ENCODE measurements around the gene MAPKBP1. TPM values are rescaled to one million over a fixed set of nuclear protein-coding genes. Genes with fewer than 3 reads are reported as not detected.

Gene MAPKBP1
- total RNA-seq, 2 experiments from 2014 or later, result 14.5 to 17.4 TPM

- TF ChIP-seq CTCF (conservative IDR thresholded peaks at IDR 0.05; ENCODE audit: low read length) (no peak), EZH2phosphoT487 (IDR thresholded peaks at IDR 0.05; ENCODE audit: borderline replicate concordance, low read depth, low read length) (no peak)
- intact Hi-C loops (cut with micrococcal nuclease; ENCODE audit: unreplicated experiment), result loop anchor here (2.0 kb wide), 1 partner anchor 21 kb away; the partner anchor contains the start of gene MAPKBP1
- Histone ChIP-seq H4K20me1 (ENCODE audit: insufficient read depth, low read length) (no peaks in the 10 kb centered on the region), H3K9me3 (ENCODE audit: low read length) (peaks cover 7% of the 10 kb centered on the region; the same call in 1 of the 2 replicates), H3K4me2 (ENCODE audit: low read length) (peak overlapping the region; percentile 38), H3K79me2 (ENCODE audit: insufficient read depth, low read depth, low read length) (no peaks in the 10 kb centered on the region), H2AFZ (ENCODE audit: low read length) (0 out of 2 replicates have a peak overlapping the region, but pooled peaks have one; percentile 43), H3K27ac (ENCODE audit: low read depth, low read length, poor library complexity, severe bottlenecking) (peak overlapping the region; percentile 56), H3K36me3 (ENCODE audit: insufficient read depth, low read length) (peaks cover 13% of the 10 kb centered on the region), H3K9me2 (ENCODE audit: insufficient read depth, low read length) (no peaks in the 10 kb centered on the region), H3K4me1 (ENCODE audit: insufficient read depth, low read length, poor library complexity, severe bottlenecking) (peaks cover 49% of the 10 kb centered on the region), H3K4me3 (ENCODE audit: low read depth, low read length, poor library complexity, severe bottlenecking) (peak overlapping the region; percentile 4)
- ChIA-PET POLR2A (interaction anchor here (0.6 to 1.4 kb wide), 4 partner anchors 16 to 82 kb away, joined by 3 to 4 read pairs (median 3); partner anchors contain the start of gene MAPKBP1), CTCF (ENCODE audit: unreplicated experiment) (interaction anchor here (0.6 to 2.5 kb wide), 2 partner anchors 22 to 464 kb away, joined by 5 to 10 read pairs; partner anchors contain the start of genes MAPKBP1 and OIP5)
- no peak for DNase-seq (ENCODE audit: low spot score)
- no TSS peak for BruUV-seq (replicated peaks)
Observed at GRCh38 chr15:41795996-41796856, 21.9 kb downstream of the MAPKBP1 start.

GRCh38 chr15:41797201-41797944, 23.1 kb downstream of the MAPKBP1 start:
- ChIA-PET CTCF (ENCODE audit: unreplicated experiment) (interaction anchor here (2.5 kb wide), 1 partner anchor 24 kb away, joined by 10 read pairs; the partner anchor contains the start of gene MAPKBP1), POLR2A (interaction anchor here (0.8 to 1.4 kb wide), 2 partner anchors 20 to 156 kb away, joined by 3 to 4 read pairs; no protein-coding TSS in a partner anchor)
- peaks cover 38% of the 10 kb centered on the region for H3K4me1 ChIP-seq (ENCODE audit: insufficient read depth, low read length, poor library complexity, severe bottlenecking)
- no TSS peak for BruUV-seq (replicated peaks)
- no peak overlapping the region for H3K4me3 ChIP-seq (ENCODE audit: low read depth, low read length, poor library complexity, severe bottlenecking)
- no peaks in the 10 kb centered on the region for H3K9me2 ChIP-seq (ENCODE audit: insufficient read depth, low read length)
- DNase-seq (ENCODE audit: low spot score), result no peak
- no peak for TF ChIP-seq EZH2phosphoT487 (IDR thresholded peaks at IDR 0.05; ENCODE audit: borderline replicate concordance, low read depth, low read length)
- no peak for TF ChIP-seq CTCF (conservative IDR thresholded peaks at IDR 0.05; ENCODE audit: low read length)
- H3K9me3 ChIP-seq (ENCODE audit: low read length), result peaks cover 16% of the 10 kb centered on the region
- intact Hi-C loops (cut with micrococcal nuclease; ENCODE audit: unreplicated experiment), result no loop called here
- no peak overlapping the region for H3K4me2 ChIP-seq (ENCODE audit: low read length)
- H2AFZ ChIP-seq (ENCODE audit: low read length), result no peak overlapping the region
- no peaks in the 10 kb centered on the region for H3K79me2 ChIP-seq (ENCODE audit: insufficient read depth, low read depth, low read length)
- peaks cover 19% of the 10 kb centered on the region for H3K36me3 ChIP-seq (ENCODE audit: insufficient read depth, low read length)
- H3K27ac ChIP-seq (ENCODE audit: low read depth, low read length, poor library complexity, severe bottlenecking), result no peak overlapping the region
- no peaks in the 10 kb centered on the region for H4K20me1 ChIP-seq (ENCODE audit: insufficient read depth, low read length)
